AML-193 (cell line): ENCODE measurements around the gene ZNF221.
A peak's percentile ranks its signal among the peaks of the same experiment; 100 is the strongest.
"Not testable (repeated sequence)": the region's sequence is repeated elsewhere in the genome, so short reads cannot be mapped to it uniquely, and the experiment has no call there.

Source experiments
- DNase-seq, 2 experiments: peaks; one replicate each; lab custom pipeline; 2025; lab: John Stamatoyannopoulos, UW

ZNF221 gene

DNA sequence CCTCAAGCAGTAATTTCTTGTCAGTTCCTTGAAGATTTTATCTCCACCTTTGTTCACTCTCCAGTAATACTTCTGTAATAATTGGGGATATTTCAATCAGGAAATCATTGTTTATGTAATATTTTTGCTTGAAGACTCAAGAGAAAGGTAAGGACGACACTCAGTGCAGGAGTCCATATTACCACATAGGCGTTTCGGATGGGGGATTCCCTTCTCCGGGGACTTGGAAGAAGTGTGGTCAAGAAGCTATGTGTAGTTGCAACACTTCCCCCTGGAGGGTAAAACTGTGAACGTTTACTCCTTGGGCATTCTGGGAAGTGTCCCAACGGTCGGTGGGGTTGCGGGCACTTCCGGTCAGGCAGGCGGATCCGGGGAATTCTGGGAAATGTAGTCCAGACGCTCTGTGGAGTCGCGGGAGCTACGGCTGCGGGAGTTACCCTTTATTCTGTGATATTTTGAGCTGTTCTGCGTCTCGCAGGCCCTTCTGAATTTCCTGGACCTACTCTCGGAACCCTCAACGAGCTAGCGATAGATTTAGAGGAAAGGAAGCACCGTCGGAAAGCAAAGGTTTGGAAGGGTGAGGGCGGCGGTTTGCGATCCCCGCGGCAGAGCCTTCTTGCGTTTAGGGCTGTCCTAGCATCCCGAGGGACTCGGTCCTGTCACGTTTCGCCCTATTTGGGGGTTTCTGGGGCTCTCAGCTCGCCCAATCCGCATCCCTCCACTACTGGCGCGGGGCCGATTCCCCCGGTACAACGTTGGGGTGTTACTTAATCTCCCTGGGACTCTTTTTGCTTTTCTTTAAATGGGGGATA, at the start of gene ZNF221:
Gene ZNF221 (plus strand): TSS at position 395 of the 812 bp plus-strand sequence. CDS start 11,499 bp downstream, outside the sequence.
- DNase-seq: peak; percentile 94 to 98

DNA sequence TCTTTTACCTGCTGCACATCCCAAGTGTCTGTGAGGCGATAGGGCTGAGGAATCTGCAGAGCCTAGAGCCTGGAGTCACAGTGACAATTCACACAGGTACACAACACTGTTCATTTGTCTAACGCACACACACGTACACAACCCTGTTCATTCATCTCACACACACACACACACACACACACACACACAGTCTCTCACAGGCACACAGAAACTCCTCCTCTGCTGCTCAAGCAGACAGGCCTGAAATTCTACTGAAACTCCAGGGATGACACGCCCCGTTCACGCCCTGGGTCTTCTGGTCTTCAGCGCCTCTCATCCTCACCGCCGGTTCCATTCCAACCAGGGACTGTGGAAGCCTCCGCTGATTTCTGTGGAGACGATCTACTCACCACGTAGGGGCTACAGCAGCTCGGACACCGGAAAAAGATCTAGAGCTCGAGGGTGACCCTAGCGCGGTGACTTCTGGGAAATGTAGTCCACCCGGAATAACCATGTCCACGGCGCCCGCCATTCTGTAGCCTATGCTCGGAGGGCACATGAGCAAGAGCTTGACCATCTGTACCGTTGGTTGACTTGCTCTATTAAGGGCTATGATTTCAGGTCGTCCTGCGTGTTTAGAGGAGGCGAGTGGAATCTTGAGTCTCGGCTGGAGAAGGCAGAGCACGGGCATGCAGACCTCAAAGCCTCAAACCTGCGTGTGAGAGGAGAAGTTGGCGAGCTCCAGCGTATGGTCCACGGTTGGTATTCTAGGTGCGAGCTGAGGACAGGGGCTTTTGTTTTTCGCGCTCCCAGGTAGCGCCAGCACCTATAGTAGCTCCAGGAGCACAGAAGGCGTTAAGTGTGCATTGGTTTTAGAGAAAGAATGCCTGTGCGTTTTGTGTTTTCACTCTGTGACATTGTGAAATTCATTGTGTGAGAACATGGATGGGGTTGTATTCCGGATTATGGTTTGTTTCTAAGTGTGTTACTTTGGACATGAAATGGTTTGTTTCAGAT, 49.3 kb upstream of the ZNF221 start:
- no peak for DNase-seq

DNA sequence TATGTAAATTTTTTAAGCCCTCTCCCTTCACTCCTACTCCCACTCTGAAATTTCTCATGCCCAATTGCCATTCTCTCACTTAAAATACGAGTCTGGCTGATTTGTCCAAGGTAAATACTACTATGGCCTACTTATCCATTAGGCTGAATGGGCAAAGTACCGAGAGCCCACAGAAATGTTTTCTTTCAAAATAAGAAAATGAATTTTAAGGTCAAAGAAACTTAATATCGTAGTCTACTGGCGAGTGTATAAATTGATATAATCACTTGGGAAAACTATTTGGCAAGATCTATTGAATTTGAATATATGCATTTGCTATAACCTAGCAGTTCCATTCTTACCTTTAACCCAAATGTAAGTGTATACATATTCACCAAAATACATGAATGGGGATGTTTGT, 48.6 kb upstream of the ZNF221 start:
- no peak for DNase-seq

GRCh38 chr19:43905897-43906296, 45.1 kb upstream of the ZNF221 start:
- no peak for DNase-seq

- no peak for DNase-seq
Observed at GRCh38 chr19:43906774-43907173, 44.3 kb upstream of the ZNF221 start.

GRCh38 chr19:43908659-43909058, 42.4 kb upstream of the ZNF221 start:
- no peak for DNase-seq

- DNase-seq: no peak
Observed at GRCh38 chr19:43910884-43911283, 40.1 kb upstream of the ZNF221 start.

DNA sequence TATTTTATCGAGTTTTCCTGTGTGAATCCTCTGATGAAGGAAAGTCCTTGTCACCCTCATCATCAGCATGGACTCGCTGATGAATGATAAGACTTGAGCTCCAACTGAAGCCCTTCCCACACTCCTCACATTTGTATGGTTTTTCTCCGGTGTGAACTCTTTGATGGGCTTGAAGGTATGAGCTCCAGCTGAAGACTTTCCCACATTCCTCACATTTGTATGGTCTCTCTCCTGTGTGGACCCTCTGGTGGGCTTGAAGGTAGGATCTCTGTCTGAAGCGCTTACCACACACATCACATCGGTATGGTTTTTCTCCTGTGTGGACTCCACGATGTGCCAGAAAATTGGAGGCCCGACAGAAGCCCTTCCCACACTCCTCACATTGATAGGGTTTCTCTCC, 37.6 kb upstream of the ZNF221 start:
- DNase-seq: no peak

DNA sequence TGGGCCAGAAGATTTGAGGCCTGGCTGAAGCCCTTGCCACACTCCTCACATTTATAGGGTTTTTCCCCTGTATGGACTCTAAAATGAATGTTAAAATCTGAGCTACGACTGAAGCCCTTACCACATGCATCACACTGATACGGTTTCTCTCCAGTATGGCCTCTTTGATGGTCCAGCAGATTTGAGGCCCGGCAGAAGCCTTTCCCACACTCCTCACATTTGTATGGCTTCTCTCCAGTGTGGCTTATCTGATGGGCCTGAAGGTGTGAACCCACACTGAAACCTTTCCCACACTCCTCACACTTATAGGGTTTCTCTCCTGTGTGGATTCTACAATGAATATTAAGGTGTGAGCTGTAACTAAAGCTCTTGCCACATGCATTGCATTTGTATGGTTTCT, 37.0 kb upstream of the ZNF221 start:
- no peak for DNase-seq

- no peak for DNase-seq
Observed at GRCh38 chr19:43923875-43924274, 27.2 kb upstream of the ZNF221 start.

- no peak for DNase-seq
Observed at GRCh38 chr19:43928820-43929219, 22.2 kb upstream of the ZNF221 start.

DNA sequence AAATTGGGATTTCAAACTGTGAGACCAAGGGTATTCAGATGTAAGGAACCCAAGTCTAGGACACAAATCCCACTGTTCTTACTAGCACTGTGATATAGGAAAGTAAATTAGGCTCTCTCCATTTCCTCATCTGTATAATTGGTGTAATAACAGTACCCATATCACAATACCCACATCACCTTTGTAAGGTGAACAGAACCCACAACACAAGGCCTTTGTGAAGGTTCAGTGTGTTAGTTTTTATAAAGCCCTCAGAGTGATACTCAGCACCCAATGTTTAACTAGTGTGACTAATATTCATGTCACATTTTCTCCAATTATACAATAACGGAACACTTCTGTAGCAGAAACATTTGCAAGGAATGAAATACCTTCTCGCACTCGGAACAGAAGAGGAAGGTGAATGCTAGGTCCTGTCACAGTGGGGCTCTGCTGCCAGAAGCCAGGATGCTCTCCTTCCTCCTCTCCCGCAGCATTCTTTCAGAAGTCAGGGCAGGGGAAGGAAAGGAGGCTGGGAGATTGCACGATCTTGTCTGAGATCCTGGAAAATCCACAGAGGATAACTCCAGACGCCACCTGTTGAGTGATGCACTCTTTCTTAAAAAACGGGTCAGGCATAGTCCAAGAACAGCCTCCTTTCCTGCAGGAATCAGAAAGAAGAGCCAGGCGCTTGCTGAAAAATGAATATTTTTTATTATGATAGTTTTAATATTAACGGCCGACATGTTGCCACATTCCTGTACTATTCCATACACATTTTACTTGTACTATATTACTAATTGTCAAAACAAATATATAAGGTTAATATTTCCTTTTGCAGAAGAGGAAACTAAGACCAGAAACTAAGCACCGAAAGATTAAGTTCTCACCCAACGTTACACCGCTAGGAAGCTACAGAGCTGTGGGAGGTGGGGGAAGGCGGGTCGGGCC, 16.7 kb upstream of the ZNF221 start:
- DNase-seq: no peak

- DNase-seq: peak; percentile 77 to 79
Observed at GRCh38 chr19:43934985-43935708, 15.9 kb upstream of the ZNF221 start, which contains the start of gene ZNF45. Gene ZNF45, minus strand, starts transcription at chr19:43935282. Its CDS starts 13,097 bp downstream, at chr19:43922185.

DNA sequence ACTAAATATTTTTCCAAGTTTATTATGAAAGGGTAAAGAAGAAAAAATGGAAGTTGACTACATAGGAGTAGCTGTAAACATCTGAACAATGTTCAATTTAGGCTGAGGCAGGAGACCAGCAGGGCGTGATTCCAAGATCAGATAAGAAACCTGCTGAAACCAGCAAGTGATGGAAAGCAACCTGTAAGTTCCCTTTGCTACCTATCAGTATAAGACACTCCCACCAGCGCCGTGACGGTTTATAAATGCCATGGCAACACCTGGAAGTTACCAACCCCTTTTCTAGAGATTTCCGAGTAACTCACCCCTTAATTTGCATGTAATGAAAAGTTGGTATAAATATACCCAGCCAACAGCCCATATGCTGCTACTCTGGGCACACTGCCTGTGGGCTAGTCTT, 14.8 kb upstream of the ZNF221 start:
- no peak for DNase-seq

DNA sequence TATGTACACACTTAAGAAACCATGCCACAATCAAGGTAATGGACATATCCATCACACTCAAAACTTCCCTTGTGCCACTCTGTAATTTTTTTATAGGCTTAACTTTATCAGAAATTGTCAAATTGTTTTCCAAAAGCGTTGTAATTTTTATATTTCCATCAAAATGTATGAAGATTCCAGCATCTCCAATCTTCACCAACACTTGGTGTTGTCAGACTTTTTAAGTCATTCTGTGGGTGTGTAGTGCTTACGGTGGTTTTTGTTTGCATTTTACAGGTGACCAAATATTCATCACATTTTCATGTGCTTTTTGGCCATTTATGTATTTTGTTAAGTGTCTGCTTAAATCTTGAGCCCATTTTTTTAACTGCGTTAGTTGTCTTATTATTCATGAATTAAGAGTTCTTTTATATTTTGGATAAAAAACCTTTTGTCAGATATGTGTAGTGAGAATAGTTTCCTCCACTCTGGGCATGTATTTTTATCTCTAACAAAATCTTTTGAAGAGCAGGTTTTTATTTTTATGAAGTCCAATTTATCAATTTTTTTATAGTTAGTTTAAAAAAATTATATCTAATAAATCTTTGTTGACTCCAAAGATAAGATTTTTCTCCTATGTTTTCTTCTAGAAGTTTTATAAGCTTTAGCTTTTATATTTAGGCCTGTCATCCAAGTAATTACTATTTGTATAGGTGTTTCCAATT, 11.3 kb upstream of the ZNF221 start:
- DNase-seq: no peak

GRCh38 chr19:43940719-43941118, 10.3 kb upstream of the ZNF221 start:
- no peak for DNase-seq

DNA sequence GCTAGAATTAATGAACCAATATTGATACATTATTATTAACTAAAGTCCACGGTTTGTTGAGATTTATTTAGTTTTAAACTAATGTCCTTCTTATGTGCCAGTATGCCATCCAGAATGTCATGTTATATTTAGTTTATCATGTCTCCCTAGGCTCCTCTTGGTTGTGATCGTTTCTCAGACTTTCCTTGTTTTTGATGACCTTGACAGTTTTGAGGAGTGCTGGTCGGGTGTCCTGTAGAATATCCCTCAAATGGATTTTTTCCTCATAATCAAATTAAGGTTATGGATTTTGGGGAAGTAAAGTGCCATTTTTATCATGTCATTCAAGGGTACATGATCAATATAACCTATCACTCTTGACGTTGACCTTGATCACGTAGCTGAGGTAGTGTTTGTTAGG, 9.8 kb upstream of the ZNF221 start:
- DNase-seq: no peak

GRCh38 chr19:43947412-43947811, 3.6 kb upstream of the ZNF221 start:
- DNase-seq: not testable (repeated sequence)

DNA sequence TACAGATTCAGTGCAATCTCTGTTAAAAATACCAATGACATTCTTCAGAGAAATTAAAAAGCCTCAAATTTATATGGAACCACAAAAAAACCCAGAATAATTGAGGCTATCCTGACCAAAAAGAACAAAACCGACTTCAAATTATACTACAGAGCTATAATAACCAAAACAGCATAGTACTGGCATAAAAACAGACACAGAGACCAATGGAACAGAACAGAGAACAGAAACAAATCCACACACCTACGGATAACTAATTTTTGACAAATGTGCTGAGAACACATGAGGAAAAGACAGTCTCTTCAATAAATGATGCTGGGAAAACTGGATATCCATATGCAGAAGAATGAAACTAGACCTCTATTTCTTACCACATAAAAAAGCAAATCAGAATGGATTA, 1.2 kb upstream of the ZNF221 start:
- not testable (repeated sequence) for DNase-seq

DNA sequence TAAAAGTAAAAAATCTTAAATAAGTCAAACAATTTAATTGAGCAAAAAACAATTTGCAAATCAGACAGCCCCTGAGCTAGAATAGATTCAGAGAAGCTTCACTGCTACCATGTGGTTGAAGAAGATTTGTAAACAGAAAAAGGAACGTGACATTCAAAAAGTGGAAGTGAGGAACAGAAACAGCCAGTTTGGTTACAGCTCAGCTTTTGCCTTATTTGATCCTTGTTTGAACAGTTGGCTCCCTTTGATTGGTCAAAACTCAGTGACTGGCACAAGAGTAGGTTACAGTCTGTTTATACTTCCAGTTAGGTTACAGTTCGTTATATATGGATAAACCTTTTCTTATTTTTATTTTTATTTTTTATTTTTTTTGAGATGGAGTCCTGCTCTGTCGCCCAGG, 5.8 kb downstream of the ZNF221 start:
- DNase-seq: peak; percentile 7 to 20
